A673 (cell line): ENCODE results near the gene SOX10.

Experiments
- CTCF ChIP-seq: fragments of 300-800, 200-600 bp; sonication (generic); conservative IDR thresholded peaks from 2 replicates; pipeline ENCODE4 v1.5.1; 2017; ENCODE audit warnings: low read depth, mild to moderate bottlenecking, antibody characterized with exemption, low read length, moderate library complexity, mixed read lengths
- EZH2 ChIP-seq: fragments of 200-600 bp; sonication (generic); IDR thresholded peaks from 2 replicates; pipeline ENCODE4 v1.6.1; 2017; ENCODE audit warnings: borderline replicate concordance, low read depth, mild to moderate bottlenecking, mixed read lengths, antibody characterized with exemption, low read length; ENCODE audit not compliant: poor library complexity, severe bottlenecking

GRCh38 chr22:37973271-37974170, 10.8 kb downstream of the SOX10 start:
- no peak for TF ChIP-seq CTCF
- TF ChIP-seq EZH2, result no peak
